Activated CD4-positive, alpha-beta T cell treated with anti-CD3 and anti-CD28 coated beads, Interleukin-10, Interleukin-2, amounts not matched to agents 100 ng/mL and 50 ng/mL, durations not matched to agents 16 hours and 8 hours (primary cell): ENCODE data around the gene GFRA1.

Source experiments
- DNase-seq: peaks from one replicate; pipeline ENCODE4 v3.0.0-alpha.2; 2020

The GFRA1 gene

DNA sequence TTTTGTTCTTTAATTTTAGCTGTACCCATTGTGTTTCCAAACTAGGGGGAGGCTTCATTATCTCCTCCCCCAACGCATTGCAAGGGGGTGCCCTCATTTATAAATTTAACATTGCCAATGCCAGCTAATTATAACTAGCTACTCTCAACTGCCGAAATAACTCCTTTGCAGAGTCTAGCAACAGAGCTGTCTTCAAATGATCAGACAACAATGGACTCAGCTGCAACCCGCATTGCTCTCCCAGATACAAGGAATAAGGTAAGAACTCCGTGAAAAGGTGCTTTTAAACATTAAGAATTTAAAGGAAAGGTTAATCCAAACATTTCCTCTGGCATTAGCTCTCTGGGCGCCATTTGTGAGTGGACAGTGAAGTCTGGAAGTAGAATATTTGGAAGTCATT is 116.2 kb downstream of the GFRA1 start:
- no peak for DNase-seq

DNA sequence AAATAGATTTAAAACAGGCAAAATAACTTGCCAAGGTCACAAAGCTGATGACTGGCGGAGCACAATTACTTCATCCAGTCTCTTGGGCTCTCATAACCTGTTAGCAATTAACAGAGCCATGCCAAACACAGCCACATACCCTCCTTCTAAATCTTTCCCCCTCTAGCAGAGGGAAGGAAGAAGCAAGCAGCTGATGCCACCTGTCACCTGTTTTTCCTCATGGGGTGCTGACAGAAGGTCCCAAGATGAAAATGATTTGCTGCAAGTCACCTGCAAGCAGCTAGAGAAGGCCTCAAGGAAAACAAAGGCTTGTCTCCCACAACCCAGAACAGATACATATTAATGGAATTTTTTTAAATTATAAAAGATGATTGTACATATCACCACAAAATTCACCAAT is 117.8 kb downstream of the GFRA1 start:
- no peak for DNase-seq

DNA sequence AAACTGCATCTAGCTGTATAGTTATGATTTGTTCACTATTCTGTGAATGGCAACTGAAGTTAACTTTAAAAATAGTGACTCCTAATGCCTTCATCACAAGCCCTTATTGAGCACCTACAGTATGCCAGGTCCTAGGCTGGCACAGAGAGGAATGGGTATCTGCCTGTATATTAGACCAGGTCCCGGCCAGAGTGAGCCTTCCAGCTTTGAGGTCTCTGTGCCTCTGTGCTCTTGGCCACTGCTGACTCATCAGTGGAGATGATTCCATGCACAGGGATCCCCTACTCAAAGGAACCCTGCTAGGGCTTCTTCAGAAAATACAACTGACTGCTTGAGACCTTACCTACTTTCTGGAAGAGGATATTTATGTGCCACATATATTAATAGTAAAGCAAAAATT is 118.4 kb downstream of the GFRA1 start:
- DNase-seq = no peak

DNA sequence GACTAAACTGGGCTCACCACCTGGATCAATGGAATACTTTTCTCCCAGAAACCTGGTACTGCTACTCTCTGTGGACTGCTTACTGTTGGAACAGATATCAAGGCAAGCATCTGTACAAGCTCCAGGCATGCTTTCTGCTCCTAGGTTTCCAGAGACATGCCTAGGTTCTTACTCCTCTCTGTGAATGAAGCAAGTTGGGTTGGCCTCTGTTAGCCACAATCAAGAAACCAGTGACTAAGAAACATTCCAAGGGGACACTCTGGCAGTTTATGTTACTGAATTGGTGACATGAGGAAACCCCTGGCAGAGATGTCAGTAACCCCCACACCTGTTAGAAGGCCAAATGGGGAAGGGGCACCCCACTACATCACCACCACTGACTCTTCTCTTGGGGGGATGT is 121.9 kb downstream of the GFRA1 start:
- DNase-seq = no peak

DNA sequence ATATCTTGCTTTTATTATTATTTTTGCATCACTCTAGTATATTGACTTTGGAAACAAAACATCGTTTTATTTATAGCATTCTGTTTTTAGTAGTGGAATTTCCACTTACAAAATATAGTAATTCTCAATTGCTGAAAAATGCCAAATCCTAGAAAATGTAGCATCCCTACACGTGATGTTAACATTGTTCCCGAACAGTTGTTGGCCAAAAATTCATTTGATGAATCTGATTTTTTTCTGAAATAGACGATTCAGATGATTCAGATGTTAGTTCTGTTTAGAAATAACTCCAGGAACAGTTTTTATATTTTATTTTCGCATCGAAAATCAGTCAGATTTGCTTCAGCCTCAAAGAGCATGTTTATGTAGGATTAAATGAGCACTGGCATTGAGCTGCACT is 122.4 kb downstream of the GFRA1 start:
- no peak for DNase-seq

DNA sequence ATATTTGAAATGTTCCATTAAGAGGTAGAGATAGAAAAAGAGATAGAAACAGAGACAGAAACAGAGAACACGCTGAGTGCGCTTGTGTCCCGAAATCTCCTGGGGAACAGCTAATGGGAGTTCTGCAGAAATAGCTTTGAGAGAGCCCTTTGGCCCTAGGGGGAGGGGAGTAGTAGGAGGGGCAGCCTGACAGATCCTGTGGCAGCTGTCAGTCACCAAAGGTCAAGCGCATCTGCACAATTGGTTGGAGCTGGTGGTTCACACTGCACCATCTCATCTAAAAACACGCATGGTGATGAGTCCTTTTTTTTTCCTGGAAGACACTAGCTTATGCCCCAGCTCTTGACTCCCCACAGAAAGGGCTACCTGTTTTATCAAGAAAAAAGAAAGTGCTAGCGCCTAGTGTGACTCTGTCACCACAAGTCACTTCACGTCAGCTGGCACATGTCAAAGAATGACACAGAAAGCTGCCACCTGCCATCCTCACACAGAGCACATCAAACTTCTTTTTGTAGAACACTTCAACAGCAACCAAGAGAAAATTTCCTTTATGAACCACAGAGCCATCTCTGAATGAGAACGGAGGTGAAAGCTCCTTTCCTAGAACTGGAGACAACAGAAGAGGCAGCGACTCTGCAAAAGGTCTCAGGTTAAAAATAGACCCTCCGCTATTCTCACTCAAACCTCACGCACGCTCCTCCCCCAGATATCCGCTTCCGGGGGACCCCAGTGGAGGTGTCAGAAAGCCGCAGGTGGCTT is 125.7 kb downstream of the GFRA1 start:
- DNase-seq = peak; percentile 38

DNA sequence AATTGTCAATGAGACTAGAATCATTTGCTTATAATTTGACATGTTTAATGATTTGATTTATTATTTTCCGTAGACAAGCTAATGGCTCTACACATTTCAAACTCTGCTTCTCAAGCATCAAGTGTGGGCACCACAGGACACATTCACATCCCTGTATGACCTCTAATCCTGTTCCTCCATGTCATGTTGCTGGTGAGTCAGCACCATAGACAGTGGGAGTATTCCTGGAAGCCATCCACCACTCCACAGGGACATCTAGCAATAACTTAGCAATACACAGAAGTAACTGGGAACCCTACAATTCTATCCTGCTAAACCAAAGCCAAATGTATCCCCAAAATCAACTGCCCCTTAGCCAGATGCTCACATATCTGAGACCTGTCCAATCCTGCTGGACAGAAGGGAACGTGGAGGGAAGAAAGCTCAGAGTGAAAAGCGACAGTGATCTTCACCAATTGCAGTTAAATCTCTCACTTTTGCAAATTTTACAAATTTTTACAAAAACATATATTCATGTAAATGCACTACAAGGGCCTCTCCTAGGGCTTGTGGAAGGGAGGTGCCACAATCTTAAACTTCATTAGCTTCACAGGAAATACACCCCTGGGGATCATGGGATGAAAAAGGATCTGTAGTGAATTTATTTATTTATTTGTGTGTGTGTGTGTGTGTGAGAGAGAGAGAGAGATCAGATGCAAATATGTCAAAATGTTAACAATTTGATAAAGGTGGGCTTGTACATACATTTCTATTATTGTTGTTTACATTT is 126.5 kb downstream of the GFRA1 start:
- no peak for DNase-seq

DNA sequence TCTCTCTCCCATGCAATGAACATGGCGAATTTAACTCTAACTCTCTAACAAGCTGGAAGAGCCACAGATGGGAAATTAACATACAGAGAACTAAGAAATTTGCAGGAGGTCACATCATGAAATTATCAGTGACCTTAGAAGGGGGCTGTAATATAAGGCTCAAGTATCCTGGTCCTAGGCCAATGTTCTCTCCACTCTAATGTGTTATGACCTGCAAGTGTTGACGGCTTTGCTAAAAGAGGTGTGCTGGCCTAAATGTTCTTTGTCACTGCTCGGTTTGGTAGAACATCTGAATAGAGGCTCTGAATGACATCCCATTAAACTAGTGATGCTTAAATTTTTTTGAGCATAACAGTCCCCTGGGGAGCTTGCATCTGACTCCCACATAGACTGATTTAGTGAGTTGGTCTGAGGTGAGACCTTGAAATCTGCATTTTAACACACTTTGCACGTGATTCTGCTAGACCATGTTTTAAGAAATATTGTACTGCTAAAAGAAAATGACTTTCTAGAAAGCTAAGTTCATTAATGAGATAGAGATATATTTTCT is 129.3 kb downstream of the GFRA1 start:
- DNase-seq = no peak

DNA sequence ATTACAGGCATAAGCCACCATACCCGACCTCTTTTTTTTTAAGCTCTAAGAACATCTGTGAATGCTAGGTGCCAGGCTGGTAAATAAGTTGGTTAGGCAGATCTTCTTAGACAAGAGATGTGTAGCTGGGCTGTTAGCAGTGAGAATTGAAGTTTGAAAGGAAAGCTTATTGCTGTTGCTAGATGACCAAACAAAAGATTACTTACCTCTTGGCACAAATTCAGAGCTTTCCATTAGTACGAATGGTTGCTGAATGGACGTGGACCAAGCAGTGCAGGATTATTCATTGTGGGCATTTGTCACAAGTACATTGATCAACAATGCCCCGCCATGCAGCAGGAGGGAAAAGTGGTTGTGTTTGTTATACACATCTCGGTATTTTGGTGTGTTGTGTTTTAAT is 131.2 kb downstream of the GFRA1 start:
- no peak for DNase-seq

DNA sequence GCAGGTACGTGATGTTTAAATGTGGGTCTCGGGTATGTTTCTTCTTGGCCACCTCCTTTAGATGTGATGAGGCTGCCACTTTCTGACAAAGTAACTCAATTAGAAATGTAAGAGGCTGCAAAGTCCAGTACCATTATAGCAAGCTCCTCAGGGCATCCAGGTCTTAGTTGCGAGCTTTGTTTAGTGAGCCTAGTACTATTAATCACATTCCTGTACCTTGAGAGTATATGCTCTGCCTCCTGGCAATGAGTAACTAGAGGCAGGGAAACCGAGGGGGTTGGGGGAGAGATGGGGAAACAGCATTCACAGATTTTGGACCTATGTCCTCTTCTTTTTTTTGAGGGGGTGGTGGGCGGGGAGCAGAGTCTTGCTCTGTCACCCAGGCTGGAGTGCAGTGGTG is 131.8 kb downstream of the GFRA1 start:
- DNase-seq = no peak

DNA sequence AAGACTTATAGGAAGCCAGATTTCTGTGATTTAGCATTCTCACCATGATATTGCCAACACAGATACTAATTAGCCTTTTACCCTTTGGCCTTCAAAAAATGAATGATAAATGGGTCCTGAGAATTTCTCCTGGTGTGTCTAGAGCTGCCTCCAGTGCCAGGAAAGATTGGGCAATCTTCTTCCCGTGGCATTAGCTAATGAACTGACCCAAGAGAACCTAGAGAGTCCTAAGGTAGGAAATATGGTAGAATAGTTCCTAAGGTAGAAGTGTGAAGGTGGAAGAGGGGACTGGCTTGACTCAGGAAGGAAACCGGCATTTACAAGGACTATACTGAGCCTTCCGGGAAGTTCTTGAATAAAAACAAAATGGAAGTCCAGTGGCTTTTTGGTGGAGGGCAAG is 133.1 kb downstream of the GFRA1 start:
- no peak for DNase-seq

DNA sequence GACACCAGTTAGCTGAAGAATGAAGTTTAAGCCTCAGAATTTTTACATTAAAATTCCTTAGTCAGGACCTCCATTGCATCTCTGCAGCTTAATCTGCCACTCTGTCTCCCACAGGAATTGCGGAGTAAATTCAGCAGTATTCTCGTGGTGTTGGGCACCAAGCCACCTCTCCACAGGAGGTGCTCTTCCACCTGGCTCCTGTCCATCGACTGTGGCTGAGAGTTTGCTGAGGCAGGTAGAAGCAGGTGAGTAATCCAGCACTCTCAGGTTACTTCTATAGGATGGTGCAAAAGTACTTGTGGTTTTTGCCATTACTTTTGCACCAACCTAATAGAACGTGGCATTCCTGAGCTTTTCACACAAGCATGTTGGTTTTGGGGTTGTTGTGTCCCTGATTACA is 134.1 kb downstream of the GFRA1 start:
- DNase-seq = no peak

DNA sequence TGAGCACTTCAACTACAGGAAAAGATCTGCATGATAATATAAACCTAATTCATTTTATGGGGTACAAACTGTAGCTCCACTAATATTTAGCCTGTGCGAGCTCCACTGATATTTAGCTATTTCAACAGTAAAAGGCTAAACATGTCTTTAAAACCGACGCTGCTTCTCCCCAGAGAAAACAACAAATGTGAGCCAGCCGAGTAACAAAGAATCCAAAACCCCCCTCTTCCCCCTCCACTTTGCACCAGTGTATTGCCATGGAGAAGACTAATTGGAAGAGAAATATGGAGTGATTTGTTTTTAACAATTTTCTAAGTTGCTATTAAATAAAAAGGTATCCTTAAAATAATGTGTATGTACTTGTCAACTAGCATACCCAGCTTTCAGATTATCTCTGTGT is 136.7 kb downstream of the GFRA1 start:
- no peak for DNase-seq

DNA sequence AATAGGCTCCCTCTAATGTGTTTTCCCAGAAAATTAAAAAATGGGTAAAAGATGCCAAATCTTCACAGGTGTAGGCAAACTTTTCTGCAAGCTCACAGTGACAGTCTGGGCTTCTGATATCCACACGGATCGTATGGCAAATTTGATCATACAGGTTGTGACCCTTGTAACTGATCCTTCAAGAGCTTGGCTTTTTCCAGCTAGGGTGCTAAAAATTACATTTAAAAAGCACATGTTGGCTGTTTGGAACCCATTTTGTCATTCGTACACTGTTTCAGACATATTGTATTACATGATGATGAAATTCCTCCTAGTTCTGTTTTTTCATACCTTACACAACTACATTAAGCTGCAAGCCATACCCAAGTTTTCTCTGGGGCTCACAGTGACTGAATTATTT is 138.7 kb downstream of the GFRA1 start:
- no peak for DNase-seq

DNA sequence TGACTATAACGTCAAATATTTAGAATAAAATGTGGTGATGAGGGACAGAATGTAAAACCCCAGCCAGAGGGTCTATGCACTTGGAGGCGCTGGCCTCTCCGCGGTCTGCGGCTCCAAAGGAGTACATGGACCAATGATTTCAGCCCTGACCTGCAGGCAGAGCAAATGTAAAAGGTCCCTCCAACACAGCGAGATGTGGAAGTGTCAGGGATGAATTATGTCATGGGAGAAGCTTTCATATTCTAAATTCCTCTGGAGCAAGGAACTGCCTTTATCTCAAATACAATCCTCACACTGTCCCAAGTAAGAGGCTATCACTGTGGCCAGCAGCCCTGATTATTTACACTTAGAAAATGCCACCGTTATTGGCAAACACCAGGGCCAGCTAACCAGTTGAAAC is 139.4 kb downstream of the GFRA1 start:
- no peak for DNase-seq

DNA sequence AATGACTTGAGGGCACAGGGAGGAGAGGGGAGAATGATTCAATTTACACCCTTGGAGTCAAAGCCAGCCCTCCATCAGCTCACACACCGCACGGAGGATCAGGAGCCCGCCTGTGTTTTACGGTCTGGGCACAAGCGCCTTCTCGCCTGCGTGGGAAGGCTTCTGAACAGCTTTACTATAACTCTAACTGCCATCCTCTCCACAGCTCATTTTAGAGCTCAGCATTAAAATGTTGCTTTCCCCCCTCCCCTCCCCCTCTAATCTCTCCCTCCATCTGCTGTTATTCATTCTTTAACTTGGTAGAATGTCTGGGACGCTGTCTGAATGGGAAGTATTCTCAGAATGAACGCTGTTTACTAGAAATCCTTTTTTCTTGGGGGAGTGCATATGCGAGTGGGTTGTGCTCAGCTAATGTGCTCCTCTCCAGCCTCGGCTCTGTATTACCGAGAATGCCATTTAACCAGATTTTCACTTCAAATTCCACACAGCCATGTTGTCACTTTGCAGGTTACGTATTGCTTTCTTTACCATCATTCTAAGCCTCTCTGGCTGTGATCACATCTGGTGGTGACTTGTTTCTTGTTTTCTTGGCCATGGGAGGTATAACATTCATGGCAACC is 140.1 kb downstream of the GFRA1 start:
- no peak for DNase-seq

DNA sequence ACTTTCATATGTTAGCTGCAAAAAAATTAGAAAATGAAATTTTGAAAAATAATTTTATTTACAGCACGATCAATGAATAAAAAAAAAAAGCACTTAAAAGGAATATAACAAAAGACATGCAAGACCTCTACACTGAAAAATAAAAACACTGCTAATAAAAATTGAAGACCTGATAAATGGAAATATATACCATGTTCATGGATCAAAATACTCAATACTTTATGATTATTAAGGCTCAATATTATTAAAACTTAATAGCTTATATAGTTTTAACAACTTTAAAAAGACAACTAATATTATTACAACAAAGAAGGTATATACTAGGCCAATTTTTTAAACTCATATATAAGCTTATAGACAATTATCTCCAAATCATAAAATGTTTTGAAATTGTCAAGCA is 143.0 kb downstream of the GFRA1 start:
- no peak for DNase-seq

DNA sequence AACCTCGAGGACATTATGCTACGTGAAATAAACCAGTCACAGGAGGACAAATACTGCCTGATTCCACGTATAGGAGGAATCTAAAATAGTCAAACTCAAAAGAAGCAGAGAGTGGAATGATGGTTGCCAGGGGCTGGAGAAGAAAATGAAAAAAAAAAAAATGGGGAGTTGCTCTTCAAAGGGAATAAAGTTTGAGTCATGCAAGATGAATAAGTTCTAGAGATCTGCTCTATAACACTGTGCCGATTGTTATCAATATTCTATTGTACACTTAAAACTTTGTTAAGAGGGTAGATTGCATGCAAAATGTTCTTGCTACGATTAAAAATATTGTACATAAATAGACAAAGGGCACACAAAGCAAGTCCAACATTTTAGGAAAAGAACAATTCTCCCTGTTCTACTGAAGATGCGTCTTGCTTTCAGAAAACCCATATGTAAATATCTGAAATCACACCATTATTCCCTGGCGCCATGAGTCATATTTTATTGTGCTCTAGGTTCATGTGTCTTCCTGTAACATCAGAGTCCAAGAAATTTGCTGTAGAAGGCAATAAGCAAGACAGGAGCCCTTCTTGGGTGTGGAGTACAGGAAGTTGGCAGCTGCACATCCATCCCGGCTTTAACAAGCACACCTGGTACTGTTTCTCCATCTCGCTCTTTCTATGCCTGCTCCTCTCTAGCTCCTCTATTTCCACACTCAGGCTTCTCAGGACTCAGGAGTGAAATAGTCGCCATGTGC is 145.9 kb downstream of the GFRA1 start:
- no peak for DNase-seq

DNA sequence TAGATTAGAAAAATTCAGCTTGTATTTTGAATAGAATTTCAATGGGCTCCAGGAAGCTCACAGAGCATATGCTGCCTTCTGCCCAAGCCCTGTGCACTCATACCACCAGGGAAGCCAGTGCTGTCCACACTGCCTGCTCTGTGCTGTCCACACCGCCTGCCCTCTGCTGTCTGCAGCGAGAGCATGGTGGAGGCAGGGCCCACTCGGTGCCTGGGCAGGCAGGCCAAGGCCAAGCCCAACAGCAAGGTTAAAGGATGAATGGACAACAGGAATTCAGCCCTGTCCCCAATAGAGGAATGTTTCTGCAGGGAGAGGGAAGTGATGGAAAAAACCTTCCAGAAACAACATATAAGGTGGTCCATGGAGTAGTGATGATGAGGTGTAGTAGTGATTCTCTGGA is 146.8 kb downstream of the GFRA1 start:
- no peak for DNase-seq

DNA sequence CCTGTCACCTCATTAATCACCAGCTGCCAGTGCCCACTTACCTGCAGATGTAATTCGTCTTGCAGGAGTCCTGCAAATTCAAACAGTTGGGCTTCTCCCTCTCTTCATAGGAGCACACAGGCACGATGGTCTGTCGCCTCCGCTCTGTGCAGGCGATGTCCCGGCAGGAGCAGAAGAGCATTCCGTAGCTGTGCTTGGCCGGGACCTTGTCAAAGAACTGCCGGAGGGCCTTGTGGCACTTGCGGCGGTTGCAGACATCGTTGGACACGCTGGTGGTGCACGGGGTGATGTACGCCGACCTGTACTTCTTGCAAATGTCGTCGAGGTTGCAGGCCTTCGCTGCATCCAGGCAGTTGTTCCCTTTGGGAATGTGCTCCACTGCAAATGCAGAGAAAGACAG is 147.8 kb downstream of the GFRA1 start:
- DNase-seq = no peak

DNA sequence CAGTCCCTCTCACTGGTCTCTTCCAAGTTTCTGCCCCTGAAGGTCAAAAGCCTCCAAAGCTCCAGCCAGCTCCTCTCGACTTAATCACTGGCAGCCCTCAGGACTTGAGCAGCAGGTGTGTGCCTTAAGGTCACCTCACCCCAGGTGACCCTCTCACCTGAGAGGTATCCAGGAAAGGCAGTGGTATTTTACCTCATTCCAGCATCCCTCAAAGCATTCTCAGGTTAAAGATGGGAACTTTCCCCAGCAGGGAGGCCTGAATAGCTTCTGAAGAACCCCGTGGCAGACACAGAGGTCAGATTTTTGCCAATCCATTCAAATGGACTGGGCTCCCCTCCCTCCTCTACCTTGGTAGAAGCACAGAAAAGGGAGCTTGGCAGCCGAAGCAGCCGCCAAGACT is 148.2 kb downstream of the GFRA1 start:
- DNase-seq = no peak

DNA sequence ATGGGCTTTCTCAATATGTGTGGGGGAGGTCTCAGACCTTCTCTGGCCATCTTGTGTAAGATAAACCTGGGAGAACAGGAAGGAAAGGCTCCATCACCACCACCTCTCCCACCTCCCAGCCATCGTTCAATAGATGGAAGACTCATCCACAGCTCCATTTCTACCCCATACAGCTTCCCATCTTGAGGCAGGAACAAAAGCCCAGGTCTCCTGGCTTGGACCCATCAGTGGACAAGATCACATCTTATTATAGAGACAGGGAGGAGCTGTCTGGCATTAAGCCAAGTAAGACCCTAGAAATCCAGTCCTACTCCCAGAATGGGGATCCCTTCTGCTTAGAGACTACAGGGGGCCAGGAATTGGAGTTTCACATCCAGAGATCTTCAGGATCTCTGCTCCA is 150.3 kb downstream of the GFRA1 start:
- no peak for DNase-seq
